ENCODE results near the gene TMPRSS13. TPM values are rescaled to one million over a fixed set of nuclear protein-coding genes. Genes with fewer than 3 reads are reported as not detected.

TMPRSS13 gene
- total RNA-seq, 2 experiments from 2014 or later: 0.79 to 1.1 TPM

DNA sequence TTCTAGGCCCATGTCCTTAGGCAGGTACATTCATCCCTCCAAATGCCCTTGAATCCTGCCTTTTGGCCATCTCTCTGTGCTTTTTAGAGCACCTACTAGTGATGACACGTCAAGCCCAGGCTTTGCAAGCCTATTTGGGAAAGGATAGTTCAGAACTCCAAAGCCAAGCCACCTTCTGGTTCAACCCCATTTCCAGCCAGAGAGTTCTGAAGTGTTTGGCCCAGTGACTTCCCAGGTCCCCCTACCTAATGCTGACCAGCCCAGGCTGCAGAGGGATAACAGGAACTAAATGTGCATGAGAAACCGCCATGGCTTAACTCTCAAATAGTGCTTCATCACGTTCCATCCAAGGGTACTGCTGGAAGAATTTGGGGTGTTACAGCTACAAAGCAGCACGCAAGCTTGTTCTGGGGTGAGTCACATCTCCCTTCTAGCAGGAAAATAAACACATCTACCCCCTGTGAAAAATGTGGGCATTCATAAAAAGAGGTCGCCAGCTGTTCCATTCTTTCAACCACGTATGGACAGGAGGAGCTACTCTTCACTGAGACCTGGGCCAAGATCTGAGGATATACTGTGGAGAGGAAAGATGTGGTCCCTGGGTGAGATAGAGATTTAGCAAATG is 50.8 kb downstream of the TMPRSS13 start:
- CTCF ChIA-PET (ENCODE audit: unreplicated experiment): no interaction called here
- H3K4me1 ChIP-seq (ENCODE audit: insufficient read depth, low read length, poor library complexity, severe bottlenecking): no peaks in the 10 kb centered on the region
- H3K79me2 ChIP-seq (ENCODE audit: insufficient read depth, low read depth, low read length): no peaks in the 10 kb centered on the region
- no TSS peak for BruUV-seq (replicated peaks)
- no peak for DNase-seq (ENCODE audit: low spot score)
- no peaks in the 10 kb centered on the region for H3K9me3 ChIP-seq (ENCODE audit: low read length)
- no peak for TF ChIP-seq EZH2phosphoT487 (IDR thresholded peaks at IDR 0.05; ENCODE audit: borderline replicate concordance, low read depth, low read length)
- TF ChIP-seq, protein P1, sequence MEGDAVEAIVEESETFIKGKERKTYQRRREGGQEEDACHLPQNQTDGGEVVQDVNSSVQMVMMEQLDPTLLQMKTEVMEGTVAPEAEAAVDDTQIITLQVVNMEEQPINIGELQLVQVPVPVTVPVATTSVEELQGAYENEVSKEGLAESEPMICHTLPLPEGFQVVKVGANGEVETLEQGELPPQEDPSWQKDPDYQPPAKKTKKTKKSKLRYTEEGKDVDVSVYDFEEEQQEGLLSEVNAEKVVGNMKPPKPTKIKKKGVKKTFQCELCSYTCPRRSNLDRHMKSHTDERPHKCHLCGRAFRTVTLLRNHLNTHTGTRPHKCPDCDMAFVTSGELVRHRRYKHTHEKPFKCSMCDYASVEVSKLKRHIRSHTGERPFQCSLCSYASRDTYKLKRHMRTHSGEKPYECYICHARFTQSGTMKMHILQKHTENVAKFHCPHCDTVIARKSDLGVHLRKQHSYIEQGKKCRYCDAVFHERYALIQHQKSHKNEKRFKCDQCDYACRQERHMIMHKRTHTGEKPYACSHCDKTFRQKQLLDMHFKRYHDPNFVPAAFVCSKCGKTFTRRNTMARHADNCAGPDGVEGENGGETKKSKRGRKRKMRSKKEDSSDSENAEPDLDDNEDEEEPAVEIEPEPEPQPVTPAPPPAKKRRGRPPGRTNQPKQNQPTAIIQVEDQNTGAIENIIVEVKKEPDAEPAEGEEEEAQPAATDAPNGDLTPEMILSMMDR (conservative IDR thresholded peaks at IDR 0.05; ENCODE audit: low read length): no peak
- H3K9me2 ChIP-seq (ENCODE audit: insufficient read depth, low read length): no peaks in the 10 kb centered on the region
- H2AFZ ChIP-seq (ENCODE audit: low read length): no peak overlapping the region
- no peak overlapping the region for H3K4me2 ChIP-seq (ENCODE audit: low read length)
- POLR2A ChIA-PET: interaction anchor here (0.7 kb wide), 1 partner anchor 1148 kb away, joined by 4 read pairs; no protein-coding TSS in a partner anchor
- H4K20me1 ChIP-seq (ENCODE audit: insufficient read depth, low read length): no peaks in the 10 kb centered on the region
- H3K4me3 ChIP-seq (ENCODE audit: low read depth, low read length, poor library complexity, severe bottlenecking): no peak overlapping the region
- H3K27ac ChIP-seq (ENCODE audit: low read depth, low read length, poor library complexity, severe bottlenecking): no peak overlapping the region
- no peaks in the 10 kb centered on the region for H3K36me3 ChIP-seq (ENCODE audit: insufficient read depth, low read length)
- intact Hi-C loops (cut with micrococcal nuclease; ENCODE audit: unreplicated experiment): no loop called here

DNA sequence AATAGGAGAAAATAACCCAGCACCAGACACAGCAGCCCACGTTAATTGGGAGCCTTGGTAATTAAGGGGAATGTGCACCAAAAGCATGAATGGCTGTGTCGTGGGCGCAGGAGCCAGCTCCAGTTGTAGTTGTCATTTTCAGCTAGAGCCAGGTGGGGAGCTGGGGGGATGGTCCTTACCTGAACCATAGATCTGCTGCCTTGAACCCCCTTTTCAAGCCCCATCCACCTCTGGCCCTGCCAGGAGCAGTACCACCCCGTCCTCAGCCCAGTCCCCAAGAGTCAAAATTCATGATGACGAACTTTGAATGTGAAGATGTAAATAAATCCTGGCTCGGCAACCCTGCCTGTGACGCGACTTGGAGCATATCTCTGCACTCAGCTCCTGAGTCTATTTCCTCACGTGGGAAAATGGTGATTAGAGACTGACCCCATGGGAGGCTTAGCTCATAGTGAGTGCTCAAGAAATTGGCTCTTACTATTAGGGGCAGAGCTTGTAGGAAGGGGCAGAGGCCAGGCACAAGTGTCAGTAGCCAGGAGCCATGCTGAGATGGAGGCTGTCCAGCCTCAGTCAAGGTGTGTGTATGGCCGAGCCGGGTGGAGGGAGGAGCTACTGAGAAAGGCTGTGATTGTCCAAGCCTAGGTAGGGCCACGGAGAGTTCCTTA is 52.0 kb downstream of the TMPRSS13 start:
- TF ChIP-seq, protein P1 (conservative IDR thresholded peaks at IDR 0.05; ENCODE audit: low read length): no peak
- no peak for TF ChIP-seq EZH2phosphoT487 (IDR thresholded peaks at IDR 0.05; ENCODE audit: borderline replicate concordance, low read depth, low read length)
- ChIA-PET POLR2A (no interaction called here), CTCF (ENCODE audit: unreplicated experiment) (no interaction called here)
- Histone ChIP-seq H2AFZ (ENCODE audit: low read length) (no peak overlapping the region), H3K9me2 (ENCODE audit: insufficient read depth, low read length) (no peaks in the 10 kb centered on the region), H3K9me3 (ENCODE audit: low read length) (no peaks in the 10 kb centered on the region), H3K4me2 (ENCODE audit: low read length) (no peak overlapping the region), H3K4me3 (ENCODE audit: low read depth, low read length, poor library complexity, severe bottlenecking) (no peak overlapping the region), H3K79me2 (ENCODE audit: insufficient read depth, low read depth, low read length) (no peaks in the 10 kb centered on the region), H4K20me1 (ENCODE audit: insufficient read depth, low read length) (no peaks in the 10 kb centered on the region), H3K27ac (ENCODE audit: low read depth, low read length, poor library complexity, severe bottlenecking) (no peak overlapping the region), H3K36me3 (ENCODE audit: insufficient read depth, low read length) (no peaks in the 10 kb centered on the region), H3K4me1 (ENCODE audit: insufficient read depth, low read length, poor library complexity, severe bottlenecking) (no peaks in the 10 kb centered on the region)
- BruUV-seq (replicated peaks): no TSS peak
- intact Hi-C loops (cut with micrococcal nuclease; ENCODE audit: unreplicated experiment): no loop called here
- no peak for DNase-seq (ENCODE audit: low spot score)

All from OCI-LY7 (cell line).